Breast epithelium (tissue), 3 donors: Measurements from ENCODE around the gene SIX5.

Source experiments
- POLR2A ChIP-seq: fragments of 450-650 bp; IDR thresholded peaks from one replicate; pipeline ENCODE4 v1.6.1; 2016; ENCODE audit warnings: antibody characterized with exemption, mild to moderate bottlenecking, moderate library complexity
- POLR2AphosphoS5 ChIP-seq, 3 donors: sonication (generic); formaldehyde crosslinking; IDR thresholded peaks; one replicate each; pipeline ENCODE4 v1.6.1; 2017; ENCODE audit warnings: antibody characterized with exemption in 3 of 3
- TF ChIP-seq, protein P1 (sequence below), 3 donors: fragments of 450-650 bp; IDR thresholded peaks; one replicate each; pipeline ENCODE4 v1.5.1; 2016 to 2017; ENCODE audit warnings: antibody characterized with exemption in 3 of 3, mild to moderate bottlenecking in 3 of 3, moderate library complexity in 3 of 3

GRCh38 chr19:45774765-45775164 is 5.7 kb upstream of the SIX5 start:
- TF ChIP-seq, protein P1, sequence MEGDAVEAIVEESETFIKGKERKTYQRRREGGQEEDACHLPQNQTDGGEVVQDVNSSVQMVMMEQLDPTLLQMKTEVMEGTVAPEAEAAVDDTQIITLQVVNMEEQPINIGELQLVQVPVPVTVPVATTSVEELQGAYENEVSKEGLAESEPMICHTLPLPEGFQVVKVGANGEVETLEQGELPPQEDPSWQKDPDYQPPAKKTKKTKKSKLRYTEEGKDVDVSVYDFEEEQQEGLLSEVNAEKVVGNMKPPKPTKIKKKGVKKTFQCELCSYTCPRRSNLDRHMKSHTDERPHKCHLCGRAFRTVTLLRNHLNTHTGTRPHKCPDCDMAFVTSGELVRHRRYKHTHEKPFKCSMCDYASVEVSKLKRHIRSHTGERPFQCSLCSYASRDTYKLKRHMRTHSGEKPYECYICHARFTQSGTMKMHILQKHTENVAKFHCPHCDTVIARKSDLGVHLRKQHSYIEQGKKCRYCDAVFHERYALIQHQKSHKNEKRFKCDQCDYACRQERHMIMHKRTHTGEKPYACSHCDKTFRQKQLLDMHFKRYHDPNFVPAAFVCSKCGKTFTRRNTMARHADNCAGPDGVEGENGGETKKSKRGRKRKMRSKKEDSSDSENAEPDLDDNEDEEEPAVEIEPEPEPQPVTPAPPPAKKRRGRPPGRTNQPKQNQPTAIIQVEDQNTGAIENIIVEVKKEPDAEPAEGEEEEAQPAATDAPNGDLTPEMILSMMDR (IDR thresholded peaks at IDR 0.05), result no peak
- no peak for TF ChIP-seq POLR2AphosphoS5 (IDR thresholded peaks at IDR 0.05)
- TF ChIP-seq POLR2A, result no peak
